HG03565 (cell line): ENCODE data around the gene REPS1.
"Not testable (repeated sequence)": the region's sequence is repeated elsewhere in the genome, so short reads cannot be mapped to it uniquely, and the experiment has no call there.

Experiments used
- ATAC-seq: cut with Tn5 transposase; IDR thresholded peaks from one replicate; pipeline ENCODE4 v1.9.1; 2021; ENCODE audit warnings: mild to moderate bottlenecking, moderate library complexity; ENCODE audit not compliant: unreplicated experiment

Gene REPS1, protein sequence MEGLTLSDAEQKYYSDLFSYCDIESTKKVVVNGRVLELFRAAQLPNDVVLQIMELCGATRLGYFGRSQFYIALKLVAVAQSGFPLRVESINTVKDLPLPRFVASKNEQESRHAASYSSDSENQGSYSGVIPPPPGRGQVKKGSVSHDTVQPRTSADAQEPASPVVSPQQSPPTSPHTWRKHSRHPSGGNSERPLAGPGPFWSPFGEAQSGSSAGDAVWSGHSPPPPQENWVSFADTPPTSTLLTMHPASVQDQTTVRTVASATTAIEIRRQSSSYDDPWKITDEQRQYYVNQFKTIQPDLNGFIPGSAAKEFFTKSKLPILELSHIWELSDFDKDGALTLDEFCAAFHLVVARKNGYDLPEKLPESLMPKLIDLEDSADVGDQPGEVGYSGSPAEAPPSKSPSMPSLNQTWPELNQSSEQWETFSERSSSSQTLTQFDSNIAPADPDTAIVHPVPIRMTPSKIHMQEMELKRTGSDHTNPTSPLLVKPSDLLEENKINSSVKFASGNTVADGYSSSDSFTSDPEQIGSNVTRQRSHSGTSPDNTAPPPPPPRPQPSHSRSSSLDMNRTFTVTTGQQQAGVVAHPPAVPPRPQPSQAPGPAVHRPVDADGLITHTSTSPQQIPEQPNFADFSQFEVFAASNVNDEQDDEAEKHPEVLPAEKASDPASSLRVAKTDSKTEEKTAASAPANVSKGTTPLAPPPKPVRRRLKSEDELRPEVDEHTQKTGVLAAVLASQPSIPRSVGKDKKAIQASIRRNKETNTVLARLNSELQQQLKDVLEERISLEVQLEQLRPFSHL

DNA sequence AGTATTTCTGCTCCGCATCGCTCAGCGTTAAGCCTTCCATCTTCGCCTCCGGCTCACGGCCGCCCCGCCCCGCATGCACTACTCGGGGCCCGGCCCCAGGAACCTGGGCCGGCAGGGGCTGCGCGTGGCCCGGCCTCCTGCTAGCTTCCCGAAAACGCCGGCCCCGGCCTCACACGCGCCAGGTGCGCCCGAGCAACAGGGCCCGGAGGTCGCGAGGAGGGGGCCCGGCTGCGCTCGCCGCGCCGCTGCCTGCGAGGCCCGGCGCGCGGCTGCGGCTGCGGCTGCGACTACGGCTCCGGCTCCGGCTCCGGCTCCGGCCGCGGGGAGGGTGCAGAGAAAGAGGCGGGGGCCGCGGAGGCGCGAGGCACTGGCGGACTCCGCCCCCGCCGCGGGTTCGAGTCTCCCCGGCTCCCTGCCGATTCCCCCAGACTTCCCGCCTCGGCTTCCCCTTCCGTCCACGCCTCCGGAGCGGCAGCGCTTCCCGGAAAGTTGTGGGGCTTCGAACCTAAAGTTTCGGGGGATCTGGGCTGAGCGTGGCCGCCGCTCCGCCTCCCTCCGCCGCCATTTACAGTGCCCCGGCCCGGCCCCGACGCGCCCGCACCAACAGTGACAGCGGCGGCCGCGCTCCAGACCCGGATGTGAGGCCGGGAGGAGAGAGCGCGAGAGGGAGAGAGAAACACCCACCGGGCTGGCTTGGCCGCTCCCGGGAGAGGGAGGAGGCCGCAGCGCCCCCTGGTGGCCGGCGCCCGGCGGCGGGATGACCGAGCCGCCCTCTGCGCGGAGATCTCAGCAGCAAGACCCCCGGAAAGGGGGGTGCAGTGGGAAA lies at the start of gene REPS1:
Gene REPS1 (minus strand): TSS at position 611 of the 826 bp plus-strand sequence. CDS start 571 bp downstream, at position 40.
- ATAC-seq = peak; percentile 79

DNA sequence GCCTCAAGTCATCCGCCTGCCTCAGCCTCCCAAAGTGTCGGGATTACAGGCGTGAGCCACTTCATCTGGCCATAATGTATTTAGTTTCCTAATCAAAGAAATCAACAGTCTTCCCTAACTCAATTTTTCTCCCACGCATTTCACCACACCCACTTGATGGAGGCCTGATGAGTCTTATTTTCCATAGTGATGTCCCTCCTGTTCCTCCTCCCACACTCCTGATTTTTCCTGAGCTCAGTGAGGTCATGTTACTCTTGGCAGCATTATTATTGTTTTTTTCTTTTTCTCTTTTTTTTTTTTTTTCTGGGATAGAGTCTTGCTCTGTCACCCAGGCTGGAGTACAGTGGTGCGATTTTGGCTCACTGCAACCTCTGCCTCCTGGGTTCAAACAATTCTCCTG lies 49.4 kb upstream of the REPS1 start:
- ATAC-seq = no peak

DNA sequence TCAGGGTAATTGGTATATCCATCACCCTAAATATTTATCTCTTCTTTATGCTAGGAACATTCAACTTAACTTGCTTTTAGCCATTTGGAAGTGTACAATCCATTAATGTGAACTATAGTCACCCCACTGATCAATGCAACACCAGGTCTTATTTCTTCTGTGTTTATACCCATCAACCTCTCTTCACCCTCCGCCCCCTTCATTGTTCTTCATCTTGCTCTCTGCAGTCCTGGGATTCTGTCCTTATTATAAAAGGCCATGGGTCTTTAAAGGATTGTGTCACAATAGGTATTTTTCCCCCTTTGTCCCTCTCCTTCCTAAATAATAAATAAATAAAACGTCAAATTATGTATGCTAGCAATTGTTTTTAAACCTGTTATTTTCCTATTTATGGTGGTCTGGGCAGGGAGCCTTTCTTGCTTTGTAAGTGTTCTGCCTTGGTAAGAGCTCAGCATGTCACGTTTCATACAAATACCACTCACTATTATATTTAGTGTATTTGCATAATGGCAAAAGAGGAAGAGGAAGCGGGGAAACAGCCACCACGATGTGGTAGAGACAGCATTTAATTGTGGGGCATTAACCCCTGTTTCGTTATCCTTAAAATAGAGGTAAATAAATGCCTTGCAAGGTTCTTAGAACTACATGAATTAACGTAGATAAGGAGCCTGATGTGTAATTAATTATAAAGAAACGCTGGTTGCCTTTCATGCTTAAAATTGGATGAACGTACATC lies 42.3 kb upstream of the REPS1 start:
- ATAC-seq = peak; percentile 42

DNA sequence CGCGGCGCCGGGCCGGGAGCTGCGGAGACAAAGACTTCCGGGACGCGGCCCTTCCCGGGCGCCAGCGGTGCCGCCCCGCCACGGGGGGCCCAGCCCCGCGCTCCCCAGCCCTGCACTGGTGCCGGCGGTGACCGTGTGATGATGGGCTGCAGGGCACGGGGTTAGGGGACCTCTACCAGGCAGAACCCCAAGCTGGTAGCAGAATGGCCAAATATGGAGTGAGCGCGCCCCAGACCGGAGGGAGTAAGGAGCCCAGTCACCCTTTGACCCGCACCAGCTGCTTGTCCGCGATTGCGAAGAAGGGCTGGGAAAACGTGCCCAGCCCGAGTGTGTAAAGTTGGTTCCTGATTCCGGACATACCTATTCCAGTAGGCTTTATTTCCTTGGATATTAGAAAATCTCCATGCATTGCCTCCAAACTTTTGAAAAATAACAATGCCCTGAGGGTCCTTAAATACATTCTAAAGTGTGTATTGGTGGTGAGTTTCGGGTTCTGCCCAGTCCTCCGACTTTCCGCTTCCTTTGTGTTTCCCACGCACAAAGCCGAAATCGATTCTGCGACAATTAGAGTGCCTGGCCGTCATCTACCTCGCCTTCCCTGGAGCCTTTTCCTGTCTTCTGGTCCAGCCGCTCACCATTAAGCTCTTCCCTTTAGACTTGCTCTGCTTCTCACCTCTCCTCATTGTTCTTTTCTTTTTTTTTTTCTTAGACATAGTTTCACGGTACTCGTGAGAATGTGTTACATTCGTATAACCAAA lies 41.6 kb upstream of the REPS1 start:
- ATAC-seq = peak; percentile 14

DNA sequence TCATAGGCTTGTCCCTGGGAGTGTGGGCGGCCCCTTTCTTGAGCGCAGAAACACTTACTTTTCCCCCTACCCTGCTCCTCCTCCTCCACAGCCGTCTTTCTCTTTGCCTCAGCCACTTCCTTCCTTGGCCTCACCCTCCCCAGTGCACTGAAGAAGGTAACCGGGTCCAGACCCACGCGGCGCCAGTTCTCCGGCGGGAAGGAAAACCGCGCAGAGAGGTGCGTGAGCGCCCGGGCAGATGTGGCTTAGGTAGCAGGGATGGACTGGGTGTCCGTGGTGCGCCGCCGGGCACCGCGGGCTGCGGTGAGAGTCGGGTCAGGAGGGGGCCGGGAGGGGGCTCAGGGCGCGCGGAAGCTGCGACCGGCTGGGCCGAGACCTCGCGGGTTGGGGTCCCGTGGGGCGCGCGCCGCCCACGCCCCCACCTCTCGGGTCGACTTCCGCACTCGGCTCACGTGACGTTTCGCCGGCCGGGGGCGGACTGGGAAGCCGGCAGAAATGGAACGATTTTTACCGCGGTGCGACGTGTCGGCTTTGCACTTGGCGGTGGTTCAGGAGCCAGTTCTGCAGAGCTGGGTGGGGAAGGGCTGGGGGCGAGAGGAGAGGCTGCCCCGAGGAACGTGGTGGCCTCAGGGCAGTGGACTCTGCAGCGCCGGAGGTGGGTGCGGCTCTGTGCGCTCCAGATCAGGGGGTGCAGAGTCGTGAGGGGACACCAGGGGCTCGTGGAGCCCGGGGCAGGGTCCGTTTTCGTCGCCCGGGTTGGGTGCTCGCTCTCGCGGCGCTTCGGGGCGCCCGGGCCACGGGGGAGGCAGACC lies 40.8 kb upstream of the REPS1 start, which contains the start of gene ABRACL:
Gene ABRACL (plus strand): TSS at position 88 of the 812 bp plus-strand sequence. CDS start 5,416 bp downstream, outside the sequence.
- ATAC-seq = peak; percentile 36

DNA sequence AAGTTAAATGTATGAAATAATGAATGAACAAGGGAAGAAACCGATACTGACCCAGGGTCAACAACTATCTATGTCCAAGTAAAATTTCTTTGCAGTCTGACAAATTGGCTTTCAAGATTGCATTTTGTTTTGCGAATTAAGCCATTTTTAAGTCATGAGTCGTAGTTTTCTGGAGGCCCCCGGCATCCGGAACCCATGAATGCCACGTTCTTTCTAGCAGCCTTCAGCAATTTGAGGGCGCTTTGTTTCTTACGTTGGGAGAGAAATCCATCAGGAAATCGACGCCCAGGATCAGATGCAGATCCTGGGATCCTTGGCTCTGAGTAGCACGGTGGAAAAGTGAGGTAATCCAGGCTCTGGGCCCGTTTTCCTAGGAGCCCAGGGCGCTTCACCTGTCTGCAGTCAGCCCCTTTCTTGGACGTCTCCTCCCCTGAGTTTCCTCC lies 40.2 kb upstream of the REPS1 start:
- ATAC-seq = no peak

DNA sequence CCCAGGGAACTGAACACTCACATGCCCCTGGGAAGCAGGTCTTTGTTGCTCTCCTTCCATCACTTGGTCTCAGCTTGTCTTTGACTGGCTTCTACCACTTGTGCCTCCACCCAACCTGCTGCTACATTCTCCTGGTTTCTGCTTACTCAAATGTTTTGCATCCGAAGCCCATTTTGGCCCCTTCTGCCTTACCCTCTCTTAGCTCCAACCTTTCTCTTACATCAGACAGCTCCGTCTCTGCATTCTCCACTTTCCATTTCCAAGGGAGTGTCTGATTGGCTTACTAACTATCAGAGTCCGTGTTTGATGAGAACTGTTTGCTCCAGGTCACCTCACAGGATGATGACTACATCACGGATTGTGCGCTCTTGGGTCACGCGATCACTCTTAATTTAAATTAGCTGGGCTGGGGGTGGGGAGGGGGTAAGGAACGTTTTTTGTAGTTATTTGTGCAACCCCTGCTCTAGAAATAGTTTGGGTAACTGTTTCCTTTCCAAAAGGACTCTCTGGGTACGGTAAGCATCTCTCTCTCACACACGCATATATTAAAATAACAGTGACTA lies 39.6 kb upstream of the REPS1 start:
- peak; percentile 28 for ATAC-seq

DNA sequence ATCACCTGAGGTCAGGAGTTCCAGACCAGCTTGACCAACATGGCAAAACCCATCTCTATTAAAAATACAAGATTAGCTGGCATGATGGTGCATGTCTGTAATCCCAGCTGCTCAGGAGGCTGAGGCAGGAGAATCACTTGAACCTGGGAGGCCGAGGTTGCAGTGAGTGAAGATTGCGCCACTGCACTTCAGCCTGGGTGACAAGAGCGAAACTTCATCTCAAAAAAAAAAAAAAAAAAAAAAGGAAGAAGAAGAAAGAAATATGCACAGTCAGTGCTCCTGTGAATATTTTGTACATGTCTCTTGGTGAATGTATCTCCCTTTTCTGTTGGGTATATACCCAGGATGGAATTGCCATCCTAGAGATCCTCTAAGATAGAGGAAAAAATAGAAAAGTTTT lies 37.4 kb upstream of the REPS1 start:
- not testable (repeated sequence) for ATAC-seq

DNA sequence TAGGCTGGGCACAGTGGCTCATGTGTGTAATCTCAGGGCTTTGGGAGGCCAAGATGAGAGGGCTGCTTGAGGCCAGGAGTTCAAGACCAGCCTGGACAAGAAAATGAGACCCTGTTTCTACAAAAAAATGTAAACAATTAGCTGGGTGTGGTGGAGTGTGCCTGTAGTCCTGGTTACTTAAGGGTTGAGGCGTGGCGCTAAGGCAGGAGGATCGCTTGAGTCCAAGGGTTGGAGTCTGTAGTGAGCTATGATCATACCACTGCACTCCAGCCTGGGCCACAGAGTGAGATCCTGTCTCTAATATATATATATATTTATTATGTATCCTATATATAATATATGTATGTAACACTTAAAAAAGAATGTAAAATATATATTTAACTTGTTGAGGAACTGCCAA lies 32.6 kb upstream of the REPS1 start:
- ATAC-seq = no peak

DNA sequence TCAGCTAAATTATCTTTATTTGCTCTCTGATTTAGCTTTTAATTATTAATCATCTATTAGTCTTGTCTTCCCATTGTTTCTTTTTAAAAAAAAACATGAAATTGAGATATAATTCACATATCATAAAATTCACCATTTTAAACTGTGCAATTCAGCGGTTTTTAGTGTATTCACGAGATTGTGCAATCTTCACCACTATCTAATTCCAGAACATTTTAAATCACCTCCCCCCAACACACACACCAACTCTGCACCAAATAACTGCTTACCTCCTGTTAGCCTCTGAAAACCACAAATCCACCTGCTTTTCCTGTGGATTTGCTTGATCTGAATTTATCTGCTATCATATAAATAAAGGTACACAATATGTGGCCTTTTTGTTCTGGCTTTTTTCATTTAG lies 31.7 kb upstream of the REPS1 start:
- ATAC-seq = no peak

DNA sequence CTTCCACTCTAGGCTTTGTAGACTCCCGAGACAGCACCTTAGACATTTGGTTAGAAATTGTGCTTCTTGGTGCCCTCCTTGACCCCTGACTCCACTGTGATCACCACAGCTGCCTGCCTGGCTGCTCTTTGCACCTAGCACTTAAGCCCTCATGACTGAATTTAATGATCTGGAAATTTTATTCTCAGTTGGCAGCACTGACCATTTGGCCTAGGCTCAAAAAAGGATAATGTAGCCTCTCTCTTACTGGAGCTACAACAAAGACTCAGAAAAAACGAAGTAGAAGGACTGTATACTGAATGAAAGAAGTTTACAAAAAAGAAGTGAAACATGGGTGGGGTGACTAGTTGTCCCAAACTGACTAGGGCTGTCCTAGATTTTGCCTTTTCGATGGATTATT lies 29.2 kb upstream of the REPS1 start:
- no peak for ATAC-seq

DNA sequence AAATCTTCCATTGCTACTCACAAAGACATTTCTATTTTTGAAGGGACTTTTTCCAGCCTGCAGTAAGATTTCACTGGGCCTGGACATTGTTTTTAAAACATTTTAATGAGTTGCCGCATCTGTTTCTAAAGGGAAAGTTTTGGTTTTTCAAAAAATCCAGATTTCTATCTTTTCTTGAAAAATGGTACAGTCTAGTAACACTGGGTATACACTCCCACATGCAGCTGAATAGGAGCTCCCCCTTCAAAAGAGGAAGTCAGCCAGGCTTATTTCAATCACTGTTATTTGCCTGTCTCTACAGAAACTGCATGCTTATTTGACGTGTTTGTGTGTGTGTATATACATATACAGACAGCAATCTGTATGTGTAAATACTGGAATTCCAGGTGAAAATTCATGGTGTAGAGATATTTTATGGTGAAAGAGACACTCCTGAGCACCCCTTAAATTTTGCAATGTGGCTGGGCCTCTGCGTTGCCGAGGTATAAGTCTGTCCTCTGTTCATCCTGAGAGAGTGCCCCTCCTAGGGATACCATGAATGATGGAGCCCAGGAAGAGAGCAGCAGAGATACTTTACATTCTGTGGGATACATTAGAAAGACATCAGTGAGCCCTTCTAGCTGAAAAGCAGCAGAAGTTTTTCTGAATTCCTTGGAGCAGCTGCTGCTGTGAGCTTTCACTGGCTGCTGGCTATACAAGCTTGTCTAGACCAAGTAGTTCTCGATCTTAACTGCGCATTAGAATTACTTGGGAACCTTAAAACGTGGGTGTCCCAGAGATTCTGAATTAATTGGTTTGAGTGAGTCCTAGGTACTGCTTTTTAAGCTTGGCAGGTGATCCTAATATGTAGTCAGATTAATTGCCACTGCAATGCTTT lies 28.5 kb upstream of the REPS1 start:
- peak; percentile 96 for ATAC-seq

DNA sequence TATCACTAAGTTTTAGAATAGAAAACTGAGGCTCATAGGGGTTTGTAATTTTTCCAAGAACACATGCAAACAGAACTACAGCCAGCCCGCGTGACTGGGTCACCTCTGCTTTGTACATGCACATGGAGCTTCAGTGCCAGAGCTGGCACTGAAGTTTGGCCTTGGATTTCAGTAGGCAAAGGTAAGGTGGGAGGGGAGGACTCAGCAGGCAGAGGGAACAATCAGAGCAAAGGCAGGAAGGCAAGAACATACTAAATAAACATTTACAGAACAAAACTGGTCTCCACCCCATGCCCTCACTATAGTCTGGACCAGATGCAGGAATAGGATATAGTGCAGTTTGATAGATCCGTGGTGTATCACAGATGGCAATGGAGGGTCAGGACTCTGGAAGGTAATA lies 26.9 kb upstream of the REPS1 start:
- no peak for ATAC-seq

DNA sequence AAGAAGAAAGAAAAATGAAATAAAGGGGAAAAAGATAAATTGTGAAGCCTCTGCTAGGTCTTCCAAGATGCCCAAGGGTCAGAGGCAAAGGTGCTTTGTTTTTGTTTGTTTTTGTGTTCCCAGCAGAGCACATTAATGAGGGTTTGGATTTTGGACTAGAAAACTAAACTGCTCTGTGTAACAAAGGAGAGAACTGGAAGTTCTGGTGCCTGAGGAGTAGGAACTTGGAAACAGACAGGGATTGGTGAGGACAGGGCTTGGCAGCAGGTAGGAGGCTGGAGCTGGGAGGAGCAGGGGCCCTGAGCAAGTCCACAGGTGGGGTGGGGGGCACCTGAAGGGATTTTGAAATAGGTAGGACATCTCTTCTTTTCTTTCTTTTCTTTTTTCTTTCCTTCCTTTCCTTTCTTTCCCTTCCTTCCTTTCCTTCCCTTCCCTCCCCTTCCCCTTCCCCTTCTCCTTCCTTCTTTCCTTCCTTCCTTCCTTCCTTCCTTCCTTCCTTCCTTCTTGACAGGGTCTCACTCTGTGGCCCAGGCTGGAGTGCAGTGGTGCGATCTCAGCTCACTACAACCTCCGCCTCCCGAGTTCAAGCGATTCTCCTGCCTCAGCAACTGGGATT lies 25.2 kb upstream of the REPS1 start:
- ATAC-seq = no peak

DNA sequence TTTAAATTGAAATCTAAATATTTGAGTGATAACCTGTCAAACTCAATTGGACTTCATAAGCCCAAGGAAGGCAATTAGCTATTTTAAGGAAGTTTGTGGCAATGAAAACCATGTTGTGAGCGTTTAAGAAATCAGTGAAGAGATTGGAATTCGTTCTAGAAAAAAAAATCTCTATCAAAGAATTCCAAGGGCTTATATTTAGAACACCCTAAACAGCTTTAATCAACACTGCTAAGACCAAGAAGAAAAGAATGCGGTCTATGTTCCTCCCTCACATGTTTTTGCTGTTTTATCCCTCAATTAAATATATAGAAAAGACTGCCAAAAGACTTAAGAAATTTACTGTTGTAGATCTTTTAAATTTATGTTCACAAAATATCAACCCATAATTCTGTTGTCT lies 23.9 kb upstream of the REPS1 start:
- no peak for ATAC-seq

DNA sequence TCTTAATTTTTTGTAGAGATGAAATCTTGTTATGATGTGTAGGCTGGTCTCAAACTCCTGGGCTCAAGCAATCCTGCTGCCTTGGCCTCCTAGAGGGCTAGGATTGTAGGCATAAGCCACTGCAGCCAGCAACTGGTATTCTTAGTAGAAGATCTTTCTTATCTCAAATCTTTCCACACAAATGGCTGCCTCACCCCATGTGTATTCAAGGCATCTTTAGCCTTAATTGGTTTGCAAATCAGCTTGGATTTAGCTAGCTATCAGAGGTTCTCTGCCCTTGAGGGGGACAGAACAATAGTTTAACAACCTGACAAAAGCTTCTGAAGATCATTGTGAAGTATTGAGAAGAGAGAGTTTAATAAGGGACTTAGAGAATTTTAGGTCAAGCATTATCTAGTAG lies 22.6 kb upstream of the REPS1 start:
- ATAC-seq = no peak

DNA sequence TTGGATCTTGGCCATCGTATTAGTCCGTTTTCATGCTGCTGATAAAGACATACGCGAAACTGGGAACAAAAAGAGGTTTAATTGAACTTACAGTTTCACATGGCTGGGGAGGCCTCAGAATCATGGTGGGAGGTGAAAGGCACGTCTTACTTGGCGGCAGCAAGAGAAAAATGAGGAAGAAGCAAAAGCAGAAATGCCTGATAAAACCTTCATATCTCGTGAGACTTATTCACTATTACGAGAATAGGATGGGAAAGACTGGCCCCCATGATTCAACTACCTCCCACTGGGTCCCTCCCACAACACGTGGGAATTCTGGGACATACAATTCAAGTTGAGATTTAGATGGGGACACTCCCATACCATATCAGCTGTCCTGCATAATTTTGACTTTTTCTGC lies 20.1 kb upstream of the REPS1 start:
- ATAC-seq = no peak
